SHP77 (cell line): Measurements from ENCODE around the gene YPEL2.
"Not testable (repeated sequence)": the region's sequence is repeated elsewhere in the genome, so short reads cannot be mapped to it uniquely, and the experiment has no call there.

Source experiments
- DNase-seq, 2 experiments: peaks; one replicate each; lab custom pipeline; 2025; lab: John Stamatoyannopoulos, UW

YPEL2 gene

GRCh38 chr17:59375857-59376256, 44.4 kb downstream of the YPEL2 start:
- DNase-seq: no peak

GRCh38 chr17:59376506-59376905, 45.1 kb downstream of the YPEL2 start:
- no peak for DNase-seq

DNA sequence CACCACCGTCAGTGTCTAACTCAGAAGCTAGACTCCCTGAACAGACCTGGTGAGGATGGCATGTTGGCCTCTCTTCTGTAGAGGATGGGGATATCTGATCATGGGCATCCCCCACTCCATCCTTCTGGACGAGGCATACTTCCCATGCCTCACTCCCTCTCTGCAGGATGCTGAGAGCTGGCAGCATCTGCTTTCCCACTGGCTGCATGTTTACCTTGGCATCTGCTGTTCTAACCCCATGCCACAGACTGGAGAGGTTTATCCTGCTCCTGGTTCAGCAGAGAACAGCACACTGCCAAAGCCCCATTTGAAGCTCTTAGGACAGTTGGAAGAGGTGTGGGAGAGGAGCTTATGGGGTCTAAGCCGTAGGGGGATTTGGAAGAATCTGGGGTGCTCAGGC, 46.0 kb downstream of the YPEL2 start:
- DNase-seq: peak; percentile 49 to 81

DNA sequence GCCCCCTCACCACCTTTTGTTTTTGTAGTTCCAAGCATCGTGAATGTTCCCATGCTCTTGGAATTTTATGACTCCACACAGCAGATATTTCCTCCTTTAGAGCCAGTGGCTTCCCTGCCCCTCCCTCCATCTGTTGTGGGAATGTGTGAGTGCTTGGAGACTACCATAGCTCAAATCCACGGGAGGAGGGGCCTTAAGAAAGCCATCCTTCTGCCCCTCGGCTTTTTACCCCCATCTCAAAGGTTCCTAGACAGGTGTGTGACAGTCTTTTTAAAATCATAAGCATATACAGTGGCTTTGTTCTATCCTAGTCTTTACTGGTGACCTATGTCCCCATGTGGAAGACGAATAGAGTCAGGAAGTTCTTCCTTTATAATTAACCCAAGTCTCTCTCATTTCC, 47.2 kb downstream of the YPEL2 start:
- DNase-seq: no peak

GRCh38 chr17:59380474-59380873, 49.0 kb downstream of the YPEL2 start:
- no peak for DNase-seq

DNA sequence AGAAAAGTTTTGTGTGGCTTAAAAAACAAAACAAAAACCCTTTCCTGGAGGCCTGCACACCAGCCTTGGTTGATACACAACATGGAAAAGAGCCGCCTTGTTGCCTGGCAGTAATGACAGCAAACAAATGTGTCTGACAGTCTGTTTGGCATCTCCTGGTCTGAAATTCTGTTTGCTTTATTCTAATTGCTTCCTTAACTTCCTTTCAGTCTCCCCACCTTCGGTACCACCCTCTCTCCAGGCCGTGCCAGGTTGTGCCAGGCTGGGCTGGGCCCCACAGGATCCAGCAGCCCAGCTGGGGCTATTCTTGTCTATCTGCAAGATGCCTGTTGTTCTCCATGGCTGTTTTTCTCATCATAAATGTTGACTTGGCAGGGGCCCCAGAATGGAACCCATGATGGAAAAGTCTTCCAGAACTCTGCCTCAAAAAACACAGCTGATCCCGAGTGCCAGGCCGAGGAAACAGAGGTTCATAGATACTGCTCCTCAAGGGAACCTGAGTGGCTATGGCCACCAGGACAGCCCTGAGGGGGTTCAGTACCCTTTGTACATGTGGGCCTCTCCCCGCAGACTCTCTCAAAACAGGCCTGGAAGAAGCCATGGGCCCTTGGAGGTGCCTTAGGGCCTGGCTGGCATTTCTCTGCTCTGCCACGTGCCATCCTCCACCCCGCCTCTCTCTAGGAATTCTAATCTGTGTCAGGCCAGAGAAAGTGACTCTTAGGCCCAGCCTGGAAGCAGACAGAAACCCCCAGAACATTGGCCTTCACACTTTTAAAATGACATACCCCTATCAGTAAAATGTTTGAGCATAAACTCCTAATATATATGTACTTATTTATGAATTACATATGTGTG, 50.5 kb downstream of the YPEL2 start:
- no peak for DNase-seq

GRCh38 chr17:59383893-59384292, 52.4 kb downstream of the YPEL2 start:
- DNase-seq: no peak

DNA sequence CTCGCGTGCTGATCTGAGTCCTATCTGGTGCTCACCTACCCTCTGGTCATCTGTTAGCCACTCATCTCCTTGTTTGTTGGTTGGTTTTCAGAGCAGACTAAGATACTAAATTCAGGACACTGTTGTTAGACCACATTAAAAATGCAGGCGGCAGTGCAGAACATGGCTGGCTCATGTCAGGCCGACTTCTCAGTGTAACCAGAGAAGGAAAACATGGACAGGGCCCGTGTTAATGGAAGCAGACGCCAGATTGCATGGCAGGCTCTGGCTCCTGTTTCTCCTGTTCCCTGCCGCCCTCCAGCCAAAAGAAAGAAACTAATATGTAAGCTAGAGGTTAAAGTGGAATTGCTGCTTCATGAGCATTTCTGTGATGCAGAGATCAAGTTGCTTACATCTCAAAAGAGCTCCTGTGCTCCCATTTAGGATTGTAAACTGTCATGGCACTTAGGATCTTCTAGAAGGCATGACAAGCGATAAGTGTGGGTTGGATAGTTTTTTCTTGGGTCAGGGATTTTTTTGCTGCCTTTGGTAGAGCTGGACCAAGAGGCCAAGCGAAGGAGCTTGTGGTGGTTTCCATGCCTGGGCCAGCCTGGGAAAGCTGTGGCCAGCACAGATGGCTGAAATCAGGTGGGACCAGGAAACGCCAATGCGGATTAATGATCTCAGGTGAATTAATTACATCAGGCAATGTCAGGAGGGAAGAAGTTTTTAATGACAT, 56.1 kb downstream of the YPEL2 start:
- DNase-seq: no peak

GRCh38 chr17:59388069-59388556, 56.7 kb downstream of the YPEL2 start:
- DNase-seq: no peak

GRCh38 chr17:59389066-59389465, 57.6 kb downstream of the YPEL2 start:
- DNase-seq: no peak

- DNase-seq: no peak
Observed at GRCh38 chr17:59391021-59391420, 59.6 kb downstream of the YPEL2 start.

- DNase-seq: no peak
Observed at GRCh38 chr17:59392973-59393679, 61.7 kb downstream of the YPEL2 start.

DNA sequence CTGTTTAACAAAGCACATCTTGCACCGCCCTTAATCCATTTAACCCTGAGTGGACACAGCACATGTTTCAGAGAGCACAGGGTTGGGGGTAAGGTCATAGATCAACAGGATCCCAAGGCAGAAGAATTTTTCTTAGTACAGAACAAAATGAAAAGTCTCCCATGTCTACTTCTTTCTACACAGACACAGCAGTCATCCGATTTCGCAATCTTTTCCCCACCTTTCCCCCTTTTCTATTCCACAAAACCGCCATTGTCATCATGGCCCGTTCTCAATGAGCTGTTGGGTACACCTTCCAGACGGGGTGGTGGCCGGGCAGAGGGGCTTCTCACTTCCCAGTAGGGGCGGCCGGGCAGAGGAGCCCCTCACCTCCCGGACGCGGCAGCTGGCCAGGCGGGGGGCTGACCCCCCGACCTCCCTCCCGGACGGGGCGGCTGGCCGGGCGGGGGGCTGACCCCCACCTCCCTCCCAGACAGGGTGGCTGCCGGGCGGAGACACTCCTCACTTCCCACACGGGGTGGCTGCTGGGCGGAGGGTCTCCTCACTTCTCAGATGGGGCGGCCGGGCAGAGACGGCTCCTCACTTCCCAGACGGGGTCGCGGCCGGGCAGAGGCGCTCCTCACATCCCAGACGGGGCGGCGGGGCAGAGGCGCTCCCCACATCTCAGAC, 62.4 kb downstream of the YPEL2 start:
- DNase-seq: not testable (repeated sequence)

DNA sequence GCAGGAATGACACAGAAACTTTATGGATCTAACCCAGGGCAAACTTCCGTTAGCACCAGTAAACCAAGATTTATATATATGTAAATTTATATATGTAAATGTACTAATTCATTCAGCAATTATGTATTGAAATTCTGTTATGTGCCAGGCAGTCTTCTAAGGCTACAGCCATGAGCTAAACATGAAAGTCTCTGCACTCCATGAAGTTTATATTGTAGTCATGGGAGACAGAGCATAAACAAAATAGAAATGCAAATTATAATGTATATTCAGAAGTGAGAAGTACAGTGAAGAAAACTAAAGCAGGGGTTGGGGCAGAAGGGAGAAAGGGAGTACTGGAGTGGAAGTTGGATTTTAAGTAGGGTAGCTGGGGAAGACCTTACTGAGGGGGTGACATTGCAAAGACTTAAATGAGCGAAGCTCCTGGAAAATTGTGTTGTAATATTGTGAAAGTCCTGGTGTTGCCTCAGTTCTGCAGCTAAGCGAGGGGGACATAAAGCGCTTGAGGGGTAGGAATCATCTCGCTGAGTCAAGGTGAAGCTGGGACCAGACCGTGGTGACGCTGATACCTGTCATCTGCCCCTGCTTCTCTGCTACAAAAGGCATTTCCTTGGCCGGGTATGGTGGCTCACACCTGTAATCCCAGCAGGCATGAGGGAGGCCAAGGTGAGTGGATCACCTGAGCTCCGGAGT, 64.8 kb downstream of the YPEL2 start:
- no peak for DNase-seq

GRCh38 chr17:59397316-59398073, 66.0 kb downstream of the YPEL2 start:
- no peak for DNase-seq

GRCh38 chr17:59399914-59400313, 68.5 kb downstream of the YPEL2 start:
- no peak for DNase-seq

- DNase-seq: no peak
Observed at GRCh38 chr17:59400858-59401257, 69.4 kb downstream of the YPEL2 start.

- DNase-seq: no peak
Observed at GRCh38 chr17:59401274-59401673, 69.8 kb downstream of the YPEL2 start.

DNA sequence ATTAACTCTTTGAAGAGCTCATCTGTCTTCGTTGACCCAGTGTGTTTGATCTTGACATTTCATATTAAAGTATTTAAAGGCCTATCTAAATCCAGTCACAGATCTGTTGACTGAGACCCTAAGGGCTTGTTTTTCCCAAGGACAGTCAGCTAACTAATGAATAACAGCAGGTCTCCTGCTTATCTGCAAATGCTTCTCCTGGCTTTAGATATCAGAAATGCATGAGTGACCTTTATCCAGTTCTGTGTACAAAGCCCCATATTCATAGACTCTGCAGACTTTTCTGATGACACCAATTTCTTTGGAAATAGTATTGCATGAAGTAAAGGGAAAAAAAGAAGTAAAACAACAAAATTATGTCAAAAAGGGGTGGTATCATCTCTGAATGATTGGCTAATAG, 70.3 kb downstream of the YPEL2 start:
- DNase-seq: no peak

DNA sequence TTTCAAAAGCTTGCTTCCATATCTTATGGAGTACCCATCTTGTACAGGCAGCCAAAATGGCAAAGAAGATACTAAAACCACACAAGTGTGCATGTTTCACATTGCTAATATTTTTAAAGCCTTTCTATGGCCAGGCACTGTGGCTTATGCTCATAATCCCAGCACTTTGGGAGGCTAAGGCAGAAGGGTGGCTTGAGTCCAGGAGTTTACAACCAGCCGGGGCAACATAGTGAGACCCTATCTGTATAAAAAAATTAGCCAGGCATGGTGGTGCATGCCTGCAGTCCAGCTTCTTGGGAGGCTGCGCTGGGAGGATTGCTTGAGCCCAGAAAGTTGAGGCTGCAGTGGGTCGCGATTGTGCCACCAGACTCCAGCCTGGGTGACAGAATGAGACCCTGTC, 71.3 kb downstream of the YPEL2 start:
- DNase-seq: no peak

DNA sequence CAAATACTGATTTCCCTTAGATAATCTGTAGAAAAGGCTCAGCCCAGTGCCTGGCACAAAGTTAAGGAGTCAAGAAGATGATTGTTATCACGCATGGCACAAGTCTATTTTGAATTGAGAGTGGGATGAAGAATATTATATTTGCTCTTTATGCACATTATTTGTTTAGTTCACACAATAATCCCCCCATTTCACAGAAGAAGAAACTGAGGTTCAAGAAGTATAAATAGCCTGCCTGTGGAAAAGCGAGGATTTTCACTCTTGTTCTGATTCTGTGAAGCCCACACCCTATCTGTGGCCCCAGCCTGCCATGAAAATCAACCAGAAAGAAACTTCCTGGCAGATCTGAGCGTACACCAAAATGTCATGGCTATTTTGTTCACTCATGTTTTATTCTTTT, 73.0 kb downstream of the YPEL2 start:
- no peak for DNase-seq
